Skeletal muscle tissue (tissue), 4 donors: ENCODE data around the gene RNF217. TPM values are rescaled to one million over a fixed set of nuclear protein-coding genes. Genes with fewer than 3 reads are reported as not detected.

Experiments used
- H3K27ac ChIP-seq: one replicate; pipeline ENCODE4 v1.7.0; 2013; ENCODE audit warnings: mild to moderate bottlenecking, low read depth, low read length, inconsistent platforms
- H3K27me3 ChIP-seq, 3 donors: one replicate each; pipeline ENCODE4 v1.7.0; 2013; ENCODE audit warnings: low read length in 3 of 3; ENCODE audit not compliant: control insufficient read depth in 3 of 3, insufficient read depth in 3 of 3
- H3K36me3 ChIP-seq, 3 donors: one replicate each; pipeline ENCODE4 v1.7.0; 2013; ENCODE audit warnings: low read length in 3 of 3; ENCODE audit not compliant: control insufficient read depth in 3 of 3, insufficient read depth in 3 of 3
- H3K4me1 ChIP-seq, 3 donors: one replicate each; pipeline ENCODE4 v1.7.0; 2013; ENCODE audit warnings: low read length in 3 of 3, mild to moderate bottlenecking in 3 of 3; ENCODE audit not compliant: control insufficient read depth in 3 of 3, insufficient read depth in 3 of 3
- H3K4me3 ChIP-seq, 3 donors: one replicate each; pipeline ENCODE4 v1.7.0; 2013; ENCODE audit warnings: low read length in 3 of 3
- H3K9ac ChIP-seq, 3 donors: one replicate each; pipeline ENCODE4 v1.7.0; 2013; ENCODE audit warnings: low read length in 3 of 3, mild to moderate bottlenecking in 3 of 3, moderate library complexity in 2 of 3, low read depth in 1 of 3
- H3K9me3 ChIP-seq, 3 donors: one replicate each; pipeline ENCODE4 v1.7.0; 2013; ENCODE audit warnings: low read length in 3 of 3; ENCODE audit not compliant: control insufficient read depth in 3 of 3
- total RNA-seq: library from RNA; depleted of rRNA; stranded (reverse); fragments of >200 nt; gene quantifications from one replicate; pipeline ENCODE4 v1.2.3, GENCODE V29; 2014
- donor health status: Osteomylitis.

The RNF217 gene
- total RNA-seq, 1 donor from 2014 or later = 27.1 TPM

DNA sequence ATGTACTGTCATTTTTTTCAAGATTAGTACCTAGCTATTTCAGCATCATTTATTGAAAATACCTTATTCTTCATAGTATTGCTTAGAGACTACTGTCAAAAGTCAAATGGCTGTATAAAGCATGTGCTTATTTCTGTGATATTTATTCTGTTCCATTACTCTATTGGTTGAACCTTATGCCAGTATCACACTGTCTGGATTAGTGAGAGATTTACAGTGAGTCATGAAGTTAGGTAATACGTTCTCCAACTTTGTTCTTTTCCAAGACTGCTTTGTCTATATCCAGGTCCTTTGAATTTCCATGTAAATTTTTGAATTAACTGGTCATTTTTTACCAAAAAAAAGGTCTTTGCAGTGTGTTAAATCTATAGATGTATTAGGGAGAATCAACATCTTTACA is 18.6 kb upstream of the RNF217 start:
- Histone ChIP-seq H3K27me3 (no peaks in the 10 kb centered on the region), H3K9me3 (no peaks in the 10 kb centered on the region), H3K4me3 (no peak overlapping the region), H3K36me3 (no peaks in the 10 kb centered on the region), H3K4me1 (no peaks in the 10 kb centered on the region), H3K9ac (no peak overlapping the region), H3K27ac (no peak overlapping the region)

DNA sequence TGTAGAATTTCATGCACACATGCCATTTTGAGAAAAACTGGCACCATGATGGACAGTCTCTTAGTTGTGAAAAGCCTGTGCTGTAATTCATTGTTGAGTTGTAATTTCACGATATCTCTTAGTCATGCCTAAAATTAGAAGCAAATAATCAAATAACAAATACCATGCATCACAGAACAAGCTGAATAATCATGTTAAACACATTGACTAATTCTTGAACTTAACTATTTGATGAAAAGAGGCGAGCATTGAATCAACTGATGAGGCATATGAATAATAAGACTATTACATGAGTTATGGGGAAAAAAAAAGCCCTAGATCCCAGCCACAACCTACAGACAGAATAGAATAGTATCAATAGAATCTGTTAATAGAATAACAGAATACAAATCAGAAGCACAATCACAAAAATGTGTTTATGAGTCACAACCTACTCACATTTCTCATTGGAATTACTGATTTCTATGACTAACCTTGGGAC is 14.2 kb upstream of the RNF217 start:
- no peak overlapping the region for H3K27ac ChIP-seq
- no peaks in the 10 kb centered on the region for H3K9me3 ChIP-seq
- no peaks in the 10 kb centered on the region for H3K27me3 ChIP-seq
- no peaks in the 10 kb centered on the region for H3K4me1 ChIP-seq
- H3K36me3 ChIP-seq = no peaks in the 10 kb centered on the region
- H3K4me3 ChIP-seq = no peak overlapping the region
- H3K9ac ChIP-seq = no peak overlapping the region

DNA sequence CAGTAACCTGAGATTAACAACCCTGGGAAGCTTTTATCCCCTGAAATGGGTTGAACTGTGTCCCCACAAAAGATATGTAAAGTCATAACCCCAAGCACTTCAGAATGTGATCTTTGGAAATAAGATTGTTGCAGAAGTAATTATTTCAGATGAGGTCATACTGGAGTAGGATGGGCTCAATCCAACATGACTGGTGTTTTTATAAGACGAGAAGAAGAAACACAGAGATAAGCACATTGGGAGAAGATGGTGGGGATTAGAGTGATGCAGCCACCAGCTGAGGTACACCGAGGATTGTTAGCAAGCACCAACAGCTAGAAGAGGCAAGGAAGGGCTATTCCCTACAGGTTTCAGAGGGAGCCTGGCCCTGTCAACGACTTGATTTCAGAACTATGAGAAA is 12.5 kb upstream of the RNF217 start:
- Histone ChIP-seq H3K27me3 (no peaks in the 10 kb centered on the region), H3K4me3 (no peak overlapping the region), H3K27ac (no peak overlapping the region), H3K9ac (no peak overlapping the region), H3K9me3 (no peaks in the 10 kb centered on the region), H3K4me1 (no peaks in the 10 kb centered on the region), H3K36me3 (no peaks in the 10 kb centered on the region)

DNA sequence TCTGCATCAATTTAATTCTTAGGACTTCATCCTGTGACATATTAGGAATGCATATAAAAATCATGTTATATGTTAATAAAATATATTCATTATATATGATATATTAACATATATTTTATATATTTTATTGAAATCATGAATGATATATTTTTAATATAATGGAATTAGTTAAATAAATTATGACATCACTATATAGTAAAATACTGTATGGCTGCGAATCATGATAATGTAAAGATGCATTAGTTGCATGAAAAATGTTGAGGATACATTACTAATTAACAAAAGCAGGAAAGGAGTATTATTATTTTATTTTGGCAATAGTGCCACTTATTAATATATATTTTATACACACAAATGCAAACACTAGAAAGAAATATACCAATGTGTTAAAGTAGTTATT is 8.4 kb upstream of the RNF217 start:
- Histone ChIP-seq H3K4me1 (no peaks in the 10 kb centered on the region), H3K4me3 (no peak overlapping the region), H3K9me3 (no peaks in the 10 kb centered on the region), H3K36me3 (no peaks in the 10 kb centered on the region), H3K27me3 (no peaks in the 10 kb centered on the region), H3K27ac (no peak overlapping the region), H3K9ac (no peak overlapping the region)

DNA sequence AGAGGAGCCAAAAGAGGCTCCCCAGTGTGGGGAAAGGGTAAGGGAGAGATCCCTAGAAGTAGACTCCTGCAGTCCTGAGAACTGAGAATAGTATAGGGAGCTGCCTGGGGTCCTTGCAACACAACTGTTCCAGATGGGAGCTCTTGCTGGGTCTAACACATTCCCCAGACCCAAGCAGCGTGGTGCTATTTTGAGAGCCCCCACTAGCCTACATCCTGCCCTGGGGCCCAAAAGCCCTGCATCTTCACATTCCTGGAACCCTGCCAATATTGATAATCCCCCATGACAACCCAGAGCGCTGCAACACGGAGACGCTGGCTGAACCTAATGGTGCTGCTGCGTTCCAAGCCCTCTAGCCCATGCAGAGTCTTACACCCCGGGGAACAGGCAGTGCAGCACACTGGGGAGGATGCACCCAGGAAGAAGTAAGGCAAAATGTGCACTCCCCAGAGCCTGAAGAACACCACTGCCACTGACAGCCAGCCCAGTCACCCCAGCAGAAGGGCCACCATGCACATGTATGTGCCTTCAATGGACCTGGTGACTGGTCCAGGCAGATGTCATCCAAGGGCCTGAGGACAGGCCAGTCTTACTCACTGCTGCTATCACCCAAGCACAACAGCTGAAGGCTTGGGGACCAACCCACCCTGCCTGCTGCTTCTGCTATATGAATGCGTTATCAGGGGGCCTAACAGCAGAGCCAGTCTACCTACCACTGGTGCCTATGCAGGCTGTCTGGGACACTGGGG is 7.0 kb upstream of the RNF217 start:
- Histone ChIP-seq H3K36me3 (no peaks in the 10 kb centered on the region), H3K9me3 (no peaks in the 10 kb centered on the region), H3K4me1 (no peaks in the 10 kb centered on the region), H3K4me3 (no peak overlapping the region), H3K27me3 (no peaks in the 10 kb centered on the region), H3K9ac (no peak overlapping the region), H3K27ac (no peak overlapping the region)

DNA sequence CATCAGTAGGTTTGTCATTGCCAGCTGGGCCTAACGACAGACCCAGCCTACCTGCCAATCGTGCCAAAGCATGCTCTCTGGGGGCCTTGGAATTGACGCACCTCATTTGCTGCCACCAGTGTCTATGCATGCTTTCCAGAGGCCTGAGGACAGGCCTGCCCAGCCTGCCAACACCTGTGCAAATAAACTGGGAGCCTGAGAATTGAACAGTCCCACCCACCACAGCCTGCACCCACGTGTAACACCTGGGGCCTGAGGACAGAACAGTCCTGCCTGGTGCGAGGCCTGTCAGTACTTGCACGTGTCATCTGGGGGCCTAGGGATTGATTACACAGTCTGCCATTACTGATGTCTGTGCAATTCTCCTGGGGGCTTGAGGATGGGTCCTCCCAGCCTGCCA is 6.2 kb upstream of the RNF217 start:
- Histone ChIP-seq H3K27ac (no peak overlapping the region), H3K4me3 (no peak overlapping the region), H3K4me1 (peaks cover 0 to 5% (median 0%) of the 10 kb centered on the region in 3 donors), H3K36me3 (no peaks in the 10 kb centered on the region), H3K9ac (no peak overlapping the region), H3K27me3 (no peaks in the 10 kb centered on the region), H3K9me3 (no peaks in the 10 kb centered on the region)

DNA sequence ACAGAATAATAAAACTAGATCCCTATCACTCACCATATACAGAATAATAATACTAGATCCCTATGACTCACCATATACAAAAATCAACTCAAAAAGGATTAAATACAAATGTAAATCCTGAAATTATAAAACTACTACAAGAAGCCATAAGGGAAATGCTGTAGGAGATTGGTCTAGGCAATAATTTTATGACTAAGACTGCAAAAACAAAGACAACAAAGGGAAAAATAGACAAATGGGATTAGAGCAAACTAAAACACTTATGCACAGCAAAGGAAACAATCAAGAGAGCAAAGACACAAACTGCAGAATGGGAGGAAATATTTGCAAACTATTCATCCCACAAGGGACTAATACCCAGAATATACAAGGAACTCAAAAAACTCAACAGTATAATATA is 4.1 kb upstream of the RNF217 start:
- H3K9ac ChIP-seq = no peak overlapping the region
- H3K4me3 ChIP-seq = no peak overlapping the region
- peaks cover under 1 to 6% (median under 1%) of the 10 kb centered on the region in 3 donors for H3K4me1 ChIP-seq
- no peaks in the 10 kb centered on the region for H3K27me3 ChIP-seq
- H3K27ac ChIP-seq = no peak overlapping the region
- H3K36me3 ChIP-seq = no peaks in the 10 kb centered on the region
- H3K9me3 ChIP-seq = no peaks in the 10 kb centered on the region

DNA sequence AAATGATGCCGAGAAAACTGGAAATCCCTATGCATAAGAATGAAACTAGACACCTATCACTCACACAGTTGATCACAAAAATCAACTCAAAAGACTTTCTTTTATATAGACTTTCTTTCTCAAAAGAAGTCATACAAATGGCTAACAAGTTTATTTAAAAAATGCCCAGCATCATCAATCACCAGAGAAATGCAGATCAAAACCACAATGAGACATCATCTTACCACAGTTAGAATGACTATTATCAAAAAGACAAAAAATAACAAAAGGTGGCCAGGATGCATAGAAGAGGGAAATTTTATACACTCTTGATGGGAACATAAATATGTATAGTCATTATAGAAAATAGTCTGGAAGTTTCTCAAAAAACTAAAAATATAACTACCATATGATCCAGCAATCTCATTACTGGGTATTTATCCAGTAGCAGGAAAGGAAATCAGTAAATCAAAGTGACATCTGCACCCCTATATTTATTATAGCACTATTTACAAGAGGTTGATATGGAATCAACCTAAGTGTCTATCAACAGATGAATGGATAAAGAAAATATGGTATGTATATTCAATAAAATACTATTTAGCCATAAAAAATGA is 3.4 kb upstream of the RNF217 start:
- no peaks in the 10 kb centered on the region for H3K27me3 ChIP-seq
- no peak overlapping the region for H3K27ac ChIP-seq
- no peak overlapping the region for H3K9ac ChIP-seq
- H3K4me3 ChIP-seq = no peak overlapping the region
- H3K36me3 ChIP-seq = no peaks in the 10 kb centered on the region
- no peaks in the 10 kb centered on the region for H3K9me3 ChIP-seq
- peaks cover 3 to 6% (median 5%) of the 10 kb centered on the region in 3 donors for H3K4me1 ChIP-seq

DNA sequence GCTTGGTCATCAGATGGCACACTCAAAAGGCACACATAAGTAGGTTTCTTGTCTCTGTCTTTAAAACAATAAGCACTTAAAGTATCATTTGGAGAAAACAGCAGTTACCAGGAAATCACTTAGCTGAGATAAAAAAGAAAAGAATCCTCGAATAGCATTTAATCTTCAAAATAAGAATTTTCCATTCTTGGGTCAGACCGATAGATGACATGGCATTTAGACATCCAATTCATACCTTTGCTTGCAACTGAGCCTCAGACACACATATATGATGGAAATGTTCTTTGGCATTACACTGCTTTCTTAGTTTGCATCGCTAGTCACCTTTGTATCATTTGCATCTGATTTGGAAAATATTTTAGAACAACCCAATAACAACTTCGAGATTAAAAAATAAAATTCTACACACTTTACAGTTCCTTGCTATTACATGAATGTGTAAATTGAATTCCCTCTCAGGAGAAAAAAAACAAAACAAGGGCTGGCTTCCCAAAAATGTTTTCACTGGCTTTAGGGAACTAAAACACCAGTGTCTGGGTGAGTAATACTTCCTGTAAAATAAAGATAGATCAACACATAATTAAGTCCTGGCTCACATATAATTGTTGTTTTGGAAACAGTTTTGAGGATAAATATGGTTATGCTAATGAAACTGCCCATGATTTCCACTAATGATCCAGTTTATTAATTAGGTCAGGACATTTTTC is 1.3 kb upstream of the RNF217 start:
- Histone ChIP-seq H3K4me3 (peak overlapping the region in 2 of 3 donors; percentile 86 to 87), H3K36me3 (no peaks in the 10 kb centered on the region), H3K27ac (peak overlapping the region; percentile 88), H3K4me1 (peaks cover 9 to 22% (median 16%) of the 10 kb centered on the region in 3 donors), H3K9ac (peak overlapping the region; percentile 60 to 89 (median 81)), H3K27me3 (no peaks in the 10 kb centered on the region), H3K9me3 (no peaks in the 10 kb centered on the region)

DNA sequence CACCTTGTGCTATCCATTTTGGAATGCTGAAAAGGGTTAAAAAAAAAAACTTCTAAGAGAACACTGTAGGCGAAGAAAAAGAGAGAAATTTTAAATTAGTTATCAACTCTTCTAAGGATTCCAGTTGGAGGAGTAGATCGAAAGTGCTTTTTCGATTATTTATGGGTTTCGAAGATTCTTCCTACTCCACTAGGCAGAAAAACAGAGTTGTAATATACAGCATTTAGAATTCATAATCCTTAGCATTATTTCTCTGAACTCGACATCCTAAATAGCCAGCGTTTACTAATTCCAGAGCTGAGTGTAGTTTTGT is 817 bp upstream of the RNF217 start:
- H3K27ac ChIP-seq = peak overlapping the region; percentile 88
- peak overlapping the region; percentile 86 to 91 (median 87) for H3K4me3 ChIP-seq
- H3K27me3 ChIP-seq = no peaks in the 10 kb centered on the region
- H3K36me3 ChIP-seq = no peaks in the 10 kb centered on the region
- no peaks in the 10 kb centered on the region for H3K9me3 ChIP-seq
- H3K9ac ChIP-seq = peak overlapping the region; percentile 60 to 89 (median 81)
- peaks cover 9 to 22% (median 16%) of the 10 kb centered on the region in 3 donors for H3K4me1 ChIP-seq
